K562 (cell line): ENCODE measurements around the gene VPREB3. TPM values are rescaled to one million over a fixed set of nuclear protein-coding genes. Genes with fewer than 3 reads are reported as not detected.

Experiments used
- ARID1B ChIP-seq: fragments of 450-650 bp; IDR thresholded peaks from 2 replicates; pipeline ENCODE4 v1.6.1; 2016; ENCODE audit warnings: antibody characterized with exemption, mild to moderate bottlenecking, inconsistent platforms
- CREBBP ChIP-seq: IDR thresholded peaks from one replicate; pipeline ENCODE4 v1.6.1; 2012; ENCODE audit warnings: low read depth, mild to moderate bottlenecking, control low read depth, inconsistent platforms, low read length
- EHMT2 ChIP-seq: fragments of 450-650 bp; IDR thresholded peaks from 2 replicates; pipeline ENCODE4 v1.6.1; 2018; ENCODE audit warnings: antibody characterized with exemption
- HEY1 ChIP-seq: fragments of 250-450 bp; sonication (Bioruptor Pico); IDR thresholded peaks from 2 replicates; pipeline ENCODE4 v1.5.0; 2020; ENCODE audit warnings: mild to moderate bottlenecking, moderate library complexity, borderline replicate concordance
- NCOA6 ChIP-seq: fragments of 450-650 bp; IDR thresholded peaks from 2 replicates; pipeline ENCODE4 v1.6.1; 2017; ENCODE audit warnings: mild to moderate bottlenecking
- NR1H2 ChIP-seq: sonication (generic); formaldehyde crosslinking; IDR thresholded peaks from 2 replicates; pipeline ENCODE4 v1.4.0; 2020; ENCODE audit warnings: mild to moderate bottlenecking, missing genetic modification reagents
- PHF8 ChIP-seq: fragments of 200-600 bp; sonication (generic); IDR thresholded peaks from 2 replicates; pipeline ENCODE4 v1.6.1; 2012; ENCODE audit warnings: mixed run types, mild to moderate bottlenecking, inconsistent platforms, low read length, moderate library complexity, borderline replicate concordance
- POLR3A ChIP-seq: IDR thresholded peaks from 2 replicates; pipeline ENCODE4 v1.6.1; 2011; ENCODE audit warnings: borderline replicate concordance, mild to moderate bottlenecking, moderate library complexity; ENCODE audit not compliant: insufficient read length, insufficient read depth; ENCODE audit errors: extremely low read depth
- RUNX1 ChIP-seq: sonication (generic); IDR thresholded peaks from 2 replicates; pipeline ENCODE4 v1.6.1; 2016; ENCODE audit warnings: antibody characterized with exemption, low read depth
- TSC22D4 ChIP-seq: fragments of 450-650 bp; IDR thresholded peaks from 2 replicates; pipeline ENCODE4 v1.6.1; 2016; ENCODE audit warnings: missing genetic modification characterization, missing biosample characterization, control low read depth
- ZNF124 ChIP-seq: sonication (generic); formaldehyde crosslinking; IDR thresholded peaks from 2 replicates; pipeline ENCODE4 v1.8.1; 2022; ENCODE audit warnings: missing genetic modification reagents
- ZNF217 ChIP-seq: sonication (generic); formaldehyde crosslinking; IDR thresholded peaks from 2 replicates; pipeline ENCODE4 v1.8.0; 2022; ENCODE audit warnings: mild to moderate bottlenecking, missing genetic modification reagents
- ZNF224 ChIP-seq: sonication (generic); formaldehyde crosslinking; IDR thresholded peaks from 2 replicates; pipeline ENCODE4 v1.8.0; 2022; ENCODE audit warnings: mild to moderate bottlenecking, missing genetic modification reagents
- ZNF778 ChIP-seq: fragments of 450-650 bp; formaldehyde crosslinking; IDR thresholded peaks from 2 replicates; pipeline ENCODE4 v1.4.0; 2020; ENCODE audit warnings: mild to moderate bottlenecking, moderate library complexity
- polyA plus RNA-seq, 8 experiments: library from polyadenylated mRNA; depleted of rRNA in 4 of 8; stranded (reverse) in 5 of 8; unstranded in 3 of 8; fragments of >200 nt; fragmentation: Nextera tagmentation in 2 of 8; fragmentation: Illumina TruSeq in 1 of 8; extraction: Ambion mirVana in 2 of 8; extraction: Trizol in 1 of 8; gene quantifications; 2 replicates each; pipeline versions ENCODE4 v1.2.1 to v1.2.3, GENCODE V29; 2011 to 2014; ENCODE audit warnings: inconsistent platforms in 1 of 8, missing spikeins in 1 of 8
- total RNA-seq, 7 experiments: library from RNA; depleted of rRNA in 6 of 7; stranded (reverse); fragments of >200 nt in 6 of 7; fragmentation: Illumina TruSeq in 2 of 7; extraction: Trizol in 2 of 7; gene quantifications; 2 replicates each; pipeline versions ENCODE4 v1.2.1 to v1.2.3, GENCODE V29; 2011 to 2021; ENCODE audit warnings: low replicate concordance in 1 of 7
- TF ChIP-seq, protein P1 (sequence below): sonication (generic); formaldehyde crosslinking; IDR thresholded peaks from 2 replicates; pipeline ENCODE4 v1.8.0; 2023; ENCODE audit warnings: mild to moderate bottlenecking, missing genetic modification reagents
- TF ChIP-seq, protein P2 (sequence below): fragments of 250-450 bp; sonication (Bioruptor Pico); IDR thresholded peaks from 2 replicates; pipeline ENCODE4 v1.4.0; 2020; ENCODE audit warnings: mild to moderate bottlenecking
- TF ChIP-seq, protein P3 (sequence below): fragments of 450-650 bp; formaldehyde crosslinking; IDR thresholded peaks from 2 replicates; pipeline ENCODE4 v1.4.0; 2022; ENCODE audit warnings: missing genetic modification characterization
- TF ChIP-seq, protein P4 (sequence below), 2 experiments: IDR thresholded peaks; 2 replicates each; pipeline ENCODE4 v1.6.1; 2012; ENCODE audit warnings: improper control_type of control experiment in 2 of 2, low read depth in 2 of 2, low read length in 2 of 2, borderline replicate concordance in 1 of 2
- TF ChIP-seq, protein P5 (sequence below), 2 experiments: fragments of 450-650 bp; conservative IDR thresholded peaks; 2 replicates each; pipeline ENCODE4 v1.6.1; 2017; ENCODE audit warnings: mild to moderate bottlenecking in 2 of 2, moderate library complexity in 2 of 2

Gene VPREB3
- total and polyA plus RNA-seq, 9 of the 15 experiments (the other 6 are each of a cell fraction or from before 2014, with no cell fraction given): 0.14 to 0.71 (median 0.20) TPM; not detected in 6

DNA sequence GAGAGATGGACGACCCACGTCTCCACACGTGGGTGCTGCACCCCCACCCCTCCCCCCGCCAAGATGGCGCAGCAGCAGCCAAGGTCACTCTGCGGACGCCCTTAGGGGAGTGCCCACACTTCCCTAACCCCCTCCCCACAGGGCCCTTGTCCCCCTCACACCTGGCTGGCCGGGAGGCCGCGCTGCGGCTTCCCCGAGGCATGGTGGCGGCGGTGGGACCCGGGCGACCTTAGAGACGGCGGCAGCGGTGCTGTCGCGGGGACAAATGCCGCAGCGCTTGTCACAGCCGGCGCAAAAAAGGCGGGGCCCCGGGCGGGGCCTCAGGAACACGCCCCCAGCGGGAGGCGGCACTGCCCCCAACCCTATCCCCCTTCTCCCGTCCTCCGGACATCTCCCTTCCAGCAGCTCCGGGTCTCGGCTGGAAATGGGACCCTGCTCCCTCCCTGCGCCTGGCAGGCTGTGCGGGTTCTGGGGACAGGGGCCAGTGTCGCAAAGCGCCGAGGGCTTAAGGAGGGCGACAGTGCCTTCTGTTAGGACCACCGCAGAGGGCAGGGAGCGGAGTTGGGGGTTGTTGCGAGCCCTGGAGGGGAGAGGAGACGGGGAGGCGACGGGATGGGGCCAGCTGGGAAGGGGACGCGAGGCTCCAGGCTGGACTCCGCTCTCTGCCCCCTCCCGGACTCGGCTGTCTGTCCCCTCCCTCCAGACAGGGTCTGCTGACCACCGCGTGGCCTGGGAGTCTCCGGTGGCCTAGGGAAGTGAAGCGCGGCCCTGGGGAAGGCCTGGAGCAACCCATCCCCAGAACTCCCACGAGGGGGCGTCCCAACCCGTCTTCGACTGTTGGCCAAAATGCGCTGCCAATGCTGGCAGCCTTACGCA, 13.7 kb upstream of the VPREB3 start, which contains the start of gene CHCHD10 (continued):
- TF ChIP-seq, protein P1, sequence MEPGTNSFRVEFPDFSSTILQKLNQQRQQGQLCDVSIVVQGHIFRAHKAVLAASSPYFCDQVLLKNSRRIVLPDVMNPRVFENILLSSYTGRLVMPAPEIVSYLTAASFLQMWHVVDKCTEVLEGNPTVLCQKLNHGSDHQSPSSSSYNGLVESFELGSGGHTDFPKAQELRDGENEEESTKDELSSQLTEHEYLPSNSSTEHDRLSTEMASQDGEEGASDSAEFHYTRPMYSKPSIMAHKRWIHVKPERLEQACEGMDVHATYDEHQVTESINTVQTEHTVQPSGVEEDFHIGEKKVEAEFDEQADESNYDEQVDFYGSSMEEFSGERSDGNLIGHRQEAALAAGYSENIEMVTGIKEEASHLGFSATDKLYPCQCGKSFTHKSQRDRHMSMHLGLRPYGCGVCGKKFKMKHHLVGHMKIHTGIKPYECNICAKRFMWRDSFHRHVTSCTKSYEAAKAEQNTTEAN (CRISPR knock-in tag): no peak
- TF ChIP-seq PHF8 (peak; percentile 79; the same call in 1 of the 2 replicates), TSC22D4 (tag) (no peak), HEY1 (CRISPR knock-in tag) (no peak), ZNF124 (CRISPR knock-in tag) (no peak), NR1H2 (no peak), RUNX1 (no peak), ZNF217 (CRISPR knock-in tag) (no peak), EHMT2 (no peak), CREBBP (no peak), NCOA6 (peak; percentile 51; the same call in 1 of the 2 replicates), ZNF778 (CRISPR knock-in tag) (no peak), POLR3A (no peak), ZNF224 (CRISPR knock-in tag) (no peak), ARID1B (no peak)
- TF ChIP-seq, protein P2, sequence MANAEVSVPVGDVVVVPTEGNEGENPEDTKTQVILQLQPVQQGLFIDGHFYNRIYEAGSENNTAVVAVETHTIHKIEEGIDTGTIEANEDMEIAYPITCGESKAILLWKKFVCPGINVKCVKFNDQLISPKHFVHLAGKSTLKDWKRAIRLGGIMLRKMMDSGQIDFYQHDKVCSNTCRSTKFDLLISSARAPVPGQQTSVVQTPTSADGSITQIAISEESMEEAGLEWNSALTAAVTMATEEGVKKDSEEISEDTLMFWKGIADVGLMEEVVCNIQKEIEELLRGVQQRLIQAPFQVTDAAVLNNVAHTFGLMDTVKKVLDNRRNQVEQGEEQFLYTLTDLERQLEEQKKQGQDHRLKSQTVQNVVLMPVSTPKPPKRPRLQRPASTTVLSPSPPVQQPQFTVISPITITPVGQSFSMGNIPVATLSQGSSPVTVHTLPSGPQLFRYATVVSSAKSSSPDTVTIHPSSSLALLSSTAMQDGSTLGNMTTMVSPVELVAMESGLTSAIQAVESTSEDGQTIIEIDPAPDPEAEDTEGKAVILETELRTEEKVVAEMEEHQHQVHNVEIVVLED (CRISPR knock-in tag): peak; percentile 54; the same call in 1 of the 2 replicates
- TF ChIP-seq, protein P3, sequence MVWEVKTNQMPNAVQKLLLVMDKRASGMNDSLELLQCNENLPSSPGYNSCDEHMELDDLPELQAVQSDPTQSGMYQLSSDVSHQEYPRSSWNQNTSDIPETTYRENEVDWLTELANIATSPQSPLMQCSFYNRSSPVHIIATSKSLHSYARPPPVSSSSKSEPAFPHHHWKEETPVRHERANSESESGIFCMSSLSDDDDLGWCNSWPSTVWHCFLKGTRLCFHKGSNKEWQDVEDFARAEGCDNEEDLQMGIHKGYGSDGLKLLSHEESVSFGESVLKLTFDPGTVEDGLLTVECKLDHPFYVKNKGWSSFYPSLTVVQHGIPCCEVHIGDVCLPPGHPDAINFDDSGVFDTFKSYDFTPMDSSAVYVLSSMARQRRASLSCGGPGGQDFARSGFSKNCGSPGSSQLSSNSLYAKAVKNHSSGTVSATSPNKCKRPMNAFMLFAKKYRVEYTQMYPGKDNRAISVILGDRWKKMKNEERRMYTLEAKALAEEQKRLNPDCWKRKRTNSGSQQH (CRISPR knock-in tag): 0 out of 2 replicates have a peak, but pooled peaks have one; percentile 22
- TF ChIP-seq, protein P4, sequence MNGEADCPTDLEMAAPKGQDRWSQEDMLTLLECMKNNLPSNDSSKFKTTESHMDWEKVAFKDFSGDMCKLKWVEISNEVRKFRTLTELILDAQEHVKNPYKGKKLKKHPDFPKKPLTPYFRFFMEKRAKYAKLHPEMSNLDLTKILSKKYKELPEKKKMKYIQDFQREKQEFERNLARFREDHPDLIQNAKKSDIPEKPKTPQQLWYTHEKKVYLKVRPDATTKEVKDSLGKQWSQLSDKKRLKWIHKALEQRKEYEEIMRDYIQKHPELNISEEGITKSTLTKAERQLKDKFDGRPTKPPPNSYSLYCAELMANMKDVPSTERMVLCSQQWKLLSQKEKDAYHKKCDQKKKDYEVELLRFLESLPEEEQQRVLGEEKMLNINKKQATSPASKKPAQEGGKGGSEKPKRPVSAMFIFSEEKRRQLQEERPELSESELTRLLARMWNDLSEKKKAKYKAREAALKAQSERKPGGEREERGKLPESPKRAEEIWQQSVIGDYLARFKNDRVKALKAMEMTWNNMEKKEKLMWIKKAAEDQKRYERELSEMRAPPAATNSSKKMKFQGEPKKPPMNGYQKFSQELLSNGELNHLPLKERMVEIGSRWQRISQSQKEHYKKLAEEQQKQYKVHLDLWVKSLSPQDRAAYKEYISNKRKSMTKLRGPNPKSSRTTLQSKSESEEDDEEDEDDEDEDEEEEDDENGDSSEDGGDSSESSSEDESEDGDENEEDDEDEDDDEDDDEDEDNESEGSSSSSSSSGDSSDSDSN (IDR thresholded peaks at IDR 0.05; ENCODE audit: borderline replicate concordance in 1 of 2, low read depth in 2 of 2, low read length in 2 of 2): 0 out of 4 replicates have a peak, but pooled peaks of 1 of the 2 experiments have one; percentile 11
- TF ChIP-seq, protein P5, sequence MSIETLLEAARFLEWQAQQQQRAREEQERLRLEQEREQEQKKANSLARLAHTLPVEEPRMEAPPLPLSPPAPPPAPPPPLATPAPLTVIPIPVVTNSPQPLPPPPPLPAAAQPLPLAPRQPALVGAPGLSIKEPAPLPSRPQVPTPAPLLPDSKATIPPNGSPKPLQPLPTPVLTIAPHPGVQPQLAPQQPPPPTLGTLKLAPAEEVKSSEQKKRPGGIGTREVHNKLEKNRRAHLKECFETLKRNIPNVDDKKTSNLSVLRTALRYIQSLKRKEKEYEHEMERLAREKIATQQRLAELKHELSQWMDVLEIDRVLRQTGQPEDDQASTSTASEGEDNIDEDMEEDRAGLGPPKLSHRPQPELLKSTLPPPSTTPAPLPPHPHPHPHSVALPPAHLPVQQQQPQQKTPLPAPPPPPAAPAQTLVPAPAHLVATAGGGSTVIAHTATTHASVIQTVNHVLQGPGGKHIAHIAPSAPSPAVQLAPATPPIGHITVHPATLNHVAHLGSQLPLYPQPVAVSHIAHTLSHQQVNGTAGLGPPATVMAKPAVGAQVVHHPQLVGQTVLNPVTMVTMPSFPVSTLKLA (conservative IDR thresholded peaks at IDR 0.05): peak; percentile 83 to 91
